ENCODE data around the gene TMEM183A.

Gene TMEM183A

GRCh38 chr1:203033287-203033686, 26.1 kb downstream of the TMEM183A start:
- no peak for DNase-seq

- DNase-seq = no peak
These were observed 26.7 kb downstream of the TMEM183A start for GRCh38 chr1:203033917-203034316.

- no peak for DNase-seq
These were observed 27.4 kb downstream of the TMEM183A start for GRCh38 chr1:203034422-203035110.

- DNase-seq = no peak
These were observed 28.2 kb downstream of the TMEM183A start for GRCh38 chr1:203035111-203036000.

DNA sequence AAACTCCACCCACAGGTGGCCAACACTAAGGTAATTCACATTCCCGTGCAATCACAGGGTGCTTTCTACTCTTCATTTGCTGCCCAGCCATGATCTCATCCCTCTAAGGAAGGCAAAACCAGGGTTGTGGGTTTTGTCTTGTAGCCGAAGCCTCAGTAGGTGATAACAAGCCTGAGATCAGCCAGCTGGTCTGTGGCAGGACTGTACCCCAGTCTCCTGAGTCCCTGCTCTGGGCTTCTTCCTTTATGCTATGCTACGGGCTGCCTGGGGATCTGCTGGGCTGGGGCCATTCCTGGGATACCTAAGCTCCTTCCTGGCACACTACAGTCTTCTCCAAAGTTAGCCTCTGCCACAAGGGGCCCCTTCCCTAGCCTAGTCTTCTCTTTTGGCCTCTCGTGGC, 29.0 kb downstream of the TMEM183A start:
- DNase-seq = no peak

GRCh38 chr1:203036537-203036936, 29.4 kb downstream of the TMEM183A start:
- DNase-seq = no peak

DNA sequence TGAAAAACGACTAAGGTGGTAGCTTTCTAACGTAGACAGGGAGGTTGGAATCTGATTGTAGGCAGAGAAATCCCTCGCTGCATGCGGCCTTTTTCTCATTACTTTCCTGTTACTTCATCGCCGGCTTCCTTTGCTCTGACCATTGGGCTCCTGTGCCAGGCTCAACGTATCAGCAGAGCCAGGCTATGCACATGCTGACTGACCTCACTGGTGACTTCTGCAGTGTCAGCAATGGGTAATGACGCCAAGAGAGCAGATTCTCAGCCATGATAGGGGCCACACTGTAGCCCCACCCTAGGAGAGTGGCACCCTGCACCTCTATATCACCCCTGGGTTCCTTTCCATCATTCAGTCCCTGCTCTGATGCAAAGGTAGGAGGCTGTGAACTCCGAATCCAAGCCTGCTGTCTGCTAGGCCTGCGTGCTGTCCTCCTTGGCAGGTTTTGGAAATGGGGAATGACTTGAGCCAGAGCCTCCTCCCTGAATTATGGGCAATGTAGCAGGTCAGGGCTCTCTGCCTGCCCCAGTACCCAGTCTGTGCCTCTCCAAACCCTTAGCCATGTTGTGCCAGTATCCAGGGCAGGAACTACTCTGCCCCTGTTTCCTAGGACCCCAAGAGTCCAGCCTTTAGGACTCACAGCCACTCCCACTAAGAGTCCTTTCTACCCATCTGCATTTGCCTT, 30.5 kb downstream of the TMEM183A start:
- DNase-seq = no peak

- DNase-seq = peak in 1 of 2 experiments; percentile 4
These were observed 31.1 kb downstream of the TMEM183A start for GRCh38 chr1:203038217-203038741.

- peak; percentile 47 to 70 for DNase-seq
These were observed 31.9 kb downstream of the TMEM183A start for GRCh38 chr1:203038891-203039608.

- DNase-seq = peak in 1 of 2 experiments; percentile 39
These were observed 32.7 kb downstream of the TMEM183A start for GRCh38 chr1:203039609-203040512.

GRCh38 chr1:203040513-203041275, 33.5 kb downstream of the TMEM183A start:
- DNase-seq = no peak

- DNase-seq = no peak
These were observed 34.3 kb downstream of the TMEM183A start for GRCh38 chr1:203041351-203041932.

DNA sequence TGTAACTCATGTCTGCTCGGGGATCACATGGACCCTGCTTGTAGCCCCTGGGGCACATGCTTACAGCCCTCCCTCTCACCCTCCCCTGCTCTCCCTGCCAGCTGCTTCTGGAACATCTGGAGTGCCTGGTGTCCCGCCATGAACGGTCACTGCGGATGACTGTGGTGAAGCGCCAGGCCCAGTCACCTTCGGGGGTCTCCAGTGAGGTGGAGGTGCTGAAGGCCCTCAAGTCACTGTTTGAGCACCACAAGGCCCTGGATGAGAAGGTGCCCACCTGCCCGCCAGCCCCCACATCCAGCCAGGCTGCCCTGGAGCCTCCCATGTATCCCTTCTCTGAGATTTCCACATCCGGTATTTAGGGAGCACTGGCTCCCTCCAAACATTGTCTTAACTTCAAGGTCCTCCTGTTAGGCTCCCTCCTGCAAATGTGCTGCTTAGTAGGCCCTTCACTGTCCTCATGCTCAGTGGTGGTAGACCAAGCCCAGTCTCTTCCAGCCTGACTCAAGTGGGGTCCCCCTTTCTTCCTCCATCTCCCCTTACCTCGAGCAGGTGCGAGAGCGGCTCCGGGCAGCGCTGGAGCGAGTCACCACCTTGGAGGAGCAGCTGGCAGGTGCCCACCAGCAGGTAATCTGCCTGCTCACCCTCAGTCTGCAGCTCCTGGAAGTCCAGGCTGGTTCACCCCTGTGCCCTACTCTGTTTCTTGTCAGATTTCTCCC, 36.8 kb downstream of the TMEM183A start:
- DNase-seq = no peak

- DNase-seq = no peak
These were observed 37.5 kb downstream of the TMEM183A start for GRCh38 chr1:203044546-203045250.

DNA sequence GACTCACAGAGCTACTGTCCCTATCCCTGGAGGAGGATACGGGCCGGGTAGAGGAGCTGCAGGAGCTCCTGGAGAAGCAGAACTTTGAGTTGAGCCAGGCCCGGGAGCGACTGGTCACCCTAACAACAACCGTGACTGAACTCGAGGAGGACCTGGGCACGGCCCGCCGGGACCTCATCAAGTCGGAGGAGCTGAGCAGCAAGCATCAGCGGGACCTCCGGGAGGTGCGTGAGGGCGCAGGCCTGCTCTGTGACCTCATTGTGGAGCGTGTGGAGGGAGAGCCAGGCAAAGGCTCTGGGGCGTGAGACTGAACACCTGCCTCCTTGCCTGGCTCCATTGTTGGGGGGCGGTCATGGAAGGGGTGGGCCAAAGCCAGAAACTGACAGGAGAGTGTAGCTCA, 38.2 kb downstream of the TMEM183A start:
- DNase-seq = no peak

DNA sequence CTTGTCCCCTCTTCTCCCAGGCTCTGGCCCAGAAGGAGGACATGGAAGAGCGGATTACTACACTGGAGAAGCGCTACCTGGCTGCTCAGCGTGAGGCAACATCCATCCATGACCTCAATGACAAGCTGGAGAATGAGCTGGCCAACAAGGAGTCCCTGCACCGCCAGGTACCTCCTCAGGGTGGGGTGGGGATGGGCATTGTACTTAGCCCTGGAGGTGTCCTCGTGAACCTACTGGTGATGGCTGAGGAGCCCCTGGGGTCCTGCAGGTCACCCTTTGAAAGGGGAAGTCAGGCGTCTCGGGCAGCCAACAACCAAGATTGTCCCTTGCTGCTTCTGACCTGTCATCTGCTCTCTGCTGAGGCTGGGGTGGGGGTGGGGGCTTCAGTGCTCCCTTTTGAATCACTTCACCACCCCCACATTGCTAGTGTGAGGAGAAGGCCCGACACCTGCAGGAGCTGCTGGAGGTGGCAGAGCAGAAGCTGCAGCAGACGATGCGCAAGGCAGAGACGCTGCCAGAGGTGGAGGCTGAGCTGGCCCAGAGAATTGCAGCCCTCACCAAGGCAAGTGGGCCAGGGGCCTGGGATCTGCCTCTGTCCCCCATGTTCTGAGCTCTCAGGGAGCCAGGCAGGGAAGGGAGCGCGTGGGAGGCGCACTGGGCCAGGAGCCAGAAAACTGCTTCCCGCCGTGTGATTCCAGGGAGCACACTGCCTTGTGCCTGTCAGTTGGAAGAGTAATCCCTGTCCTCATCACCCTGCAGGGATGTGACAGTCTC, 38.8 kb downstream of the TMEM183A start:
- DNase-seq = no peak

DNA sequence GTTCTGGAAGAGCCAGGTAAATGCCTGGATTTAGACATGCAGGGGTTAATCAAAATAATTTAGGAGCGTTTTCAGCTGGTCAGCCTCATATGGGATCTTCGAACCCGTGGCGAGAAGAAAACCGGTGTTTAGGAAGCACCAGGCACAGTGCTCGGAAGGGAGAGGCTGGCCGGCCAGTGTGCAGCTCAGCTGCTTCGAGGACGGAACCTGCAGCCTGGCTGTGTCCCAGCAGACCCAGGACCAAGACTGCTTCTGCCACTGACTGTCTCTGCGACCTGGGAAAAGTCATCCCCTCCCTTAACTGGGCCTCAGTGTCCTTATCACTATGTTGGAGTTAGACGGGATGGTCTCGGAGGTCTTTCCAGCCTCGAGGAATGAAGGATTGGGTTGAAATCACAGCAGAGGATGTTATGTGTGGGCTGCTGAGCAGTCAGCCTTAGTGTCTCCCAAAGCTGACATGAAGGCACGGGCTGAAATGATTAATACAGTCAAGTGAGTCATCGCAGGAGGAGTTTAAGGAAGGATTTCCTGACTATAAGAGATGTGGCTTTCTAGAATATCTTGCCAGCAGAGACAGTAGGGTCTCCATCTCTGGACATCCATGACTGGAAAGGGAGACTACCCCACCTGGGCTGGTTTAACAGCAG, 39.9 kb downstream of the TMEM183A start:
- DNase-seq = no peak

GRCh38 chr1:203048086-203048485, 40.9 kb downstream of the TMEM183A start:
- DNase-seq = no peak
